ENCODE data around the gene KY. TPM values are rescaled to one million over a fixed set of nuclear protein-coding genes. Genes with fewer than 3 reads are reported as not detected.

The KY gene
- total RNA-seq, 2 donors from 2014 or later = 0.33 to 0.59 TPM

- DNase-seq (ENCODE audit: low spot score) = no peak
- no peaks in the 10 kb centered on the region for H3K36me3 ChIP-seq
These were observed 83.2 kb downstream of the KY start for GRCh38 chr3:134567605-134568004.

GRCh38 chr3:134564991-134565390 is 85.8 kb downstream of the KY start:
- no peak overlapping the region for H3K27ac ChIP-seq
- no peaks in the 10 kb centered on the region for H3K36me3 ChIP-seq
- TF ChIP-seq CTCF (IDR thresholded peaks at IDR 0.05) = no peak
- no peaks in the 10 kb centered on the region for H3K4me1 ChIP-seq
- DNase-seq (ENCODE audit: low spot score) = no peak
- no peaks in the 10 kb centered on the region for H3K9me3 ChIP-seq
- no peak overlapping the region for H3K4me3 ChIP-seq
- H3K27me3 ChIP-seq = no peaks in the 10 kb centered on the region

More at GRCh38 chr3:134567605-134568004, 83.2 kb downstream of the KY start:
- no peak overlapping the region for H3K27ac ChIP-seq
- no peaks in the 10 kb centered on the region for H3K4me1 ChIP-seq
- no peak for TF ChIP-seq CTCF (IDR thresholded peaks at IDR 0.05)
- no peaks in the 10 kb centered on the region for H3K27me3 ChIP-seq
- H3K9me3 ChIP-seq = no peaks in the 10 kb centered on the region
- H3K4me3 ChIP-seq = no peak overlapping the region

GRCh38 chr3:134563601-134564000 is 87.2 kb downstream of the KY start:
- Histone ChIP-seq H3K9me3 (no peaks in the 10 kb centered on the region), H3K4me3 (no peak overlapping the region), H3K27me3 (no peaks in the 10 kb centered on the region), H3K36me3 (peaks cover 11% of the 10 kb centered on the region), H3K27ac (no peak overlapping the region), H3K4me1 (no peaks in the 10 kb centered on the region)
- TF ChIP-seq CTCF (IDR thresholded peaks at IDR 0.05) = no peak
- no peak for DNase-seq (ENCODE audit: low spot score)

- no peak for DNase-seq (ENCODE audit: low spot score)
- no peak for TF ChIP-seq CTCF (IDR thresholded peaks at IDR 0.05)
- Histone ChIP-seq H3K36me3 (peaks cover 11% of the 10 kb centered on the region), H3K4me1 (no peaks in the 10 kb centered on the region), H3K9me3 (no peaks in the 10 kb centered on the region), H3K27ac (no peak overlapping the region), H3K4me3 (no peak overlapping the region), H3K27me3 (no peaks in the 10 kb centered on the region)
These were observed 88.8 kb downstream of the KY start for GRCh38 chr3:134562055-134562454.

GRCh38 chr3:134559591-134559990 is 91.2 kb downstream of the KY start:
- no peak overlapping the region for H3K4me3 ChIP-seq
- no peak for TF ChIP-seq CTCF (IDR thresholded peaks at IDR 0.05)
- H3K27ac ChIP-seq = no peak overlapping the region
- no peaks in the 10 kb centered on the region for H3K9me3 ChIP-seq
- H3K36me3 ChIP-seq = peaks cover 11% of the 10 kb centered on the region
- H3K27me3 ChIP-seq = no peaks in the 10 kb centered on the region
- DNase-seq (ENCODE audit: low spot score) = no peak
- no peaks in the 10 kb centered on the region for H3K4me1 ChIP-seq

Other genes with a start within 250 kb of the KY start
- gene ANAPC13, start 165.0 kb downstream of the KY start, total RNA-seq = 100 to 1,000 TPM in 1 of 2 donors, 10 to 100 TPM in 1; 67.8 to 110 TPM
- 10 to 100 TPM; 16.1 to 27.8 TPM for gene CEP63, start 165.0 kb downstream of the KY start, total RNA-seq
- gene EPHB1, start 144.2 kb upstream of the KY start, total RNA-seq = 1 to 10 TPM; 1.9 to 3.2 TPM

Data from right atrium auricular region (tissue), 2 donors.